ENCODE measurements around the gene DNM3.

DNM3 gene

GRCh38 chr1:171973421-171973820 is 132.1 kb downstream of the DNM3 start:
- DNase-seq (ENCODE audit: low spot score) = no peak

- DNase-seq (ENCODE audit: low spot score) = no peak
Measured at GRCh38 chr1:171981303-171981702, 140.0 kb downstream of the DNM3 start.

GRCh38 chr1:171983584-171983983 is 142.3 kb downstream of the DNM3 start:
- DNase-seq (ENCODE audit: low spot score) = no peak

GRCh38 chr1:171984262-171984661 is 143.0 kb downstream of the DNM3 start:
- no peak for DNase-seq (ENCODE audit: low spot score)

- DNase-seq (ENCODE audit: low spot score) = peak; percentile 45
Measured at GRCh38 chr1:171984850-171985485, 143.7 kb downstream of the DNM3 start.

GRCh38 chr1:171985639-171986038 is 144.3 kb downstream of the DNM3 start:
- no peak for DNase-seq (ENCODE audit: low spot score)

GRCh38 chr1:171988243-171988885 is 147.1 kb downstream of the DNM3 start:
- no peak for DNase-seq (ENCODE audit: low spot score)

GRCh38 chr1:171990371-171990770 is 149.1 kb downstream of the DNM3 start:
- no peak for DNase-seq (ENCODE audit: low spot score)

DNA sequence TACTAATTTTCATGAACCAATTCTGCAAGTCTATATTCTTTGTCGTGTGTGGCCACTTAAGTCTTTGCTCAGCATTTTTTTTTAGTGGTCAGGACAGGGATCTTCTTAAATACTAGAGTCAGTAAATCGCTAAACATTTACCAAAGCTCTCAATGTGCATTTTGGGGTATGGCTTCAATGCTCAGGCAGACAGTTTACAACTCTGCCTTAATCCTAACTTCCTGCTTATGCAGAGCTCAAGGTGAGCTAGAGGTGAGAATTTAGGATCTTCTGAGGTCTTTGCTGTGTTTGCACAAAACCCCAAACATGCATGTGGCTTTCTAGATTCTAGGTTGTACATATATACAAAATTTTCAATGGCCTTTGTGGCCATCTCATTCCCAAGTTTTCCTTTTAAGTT is 153.0 kb downstream of the DNM3 start:
- DNase-seq (ENCODE audit: low spot score) = no peak

GRCh38 chr1:171995573-171995972 is 154.3 kb downstream of the DNM3 start:
- no peak for DNase-seq (ENCODE audit: low spot score)

DNA sequence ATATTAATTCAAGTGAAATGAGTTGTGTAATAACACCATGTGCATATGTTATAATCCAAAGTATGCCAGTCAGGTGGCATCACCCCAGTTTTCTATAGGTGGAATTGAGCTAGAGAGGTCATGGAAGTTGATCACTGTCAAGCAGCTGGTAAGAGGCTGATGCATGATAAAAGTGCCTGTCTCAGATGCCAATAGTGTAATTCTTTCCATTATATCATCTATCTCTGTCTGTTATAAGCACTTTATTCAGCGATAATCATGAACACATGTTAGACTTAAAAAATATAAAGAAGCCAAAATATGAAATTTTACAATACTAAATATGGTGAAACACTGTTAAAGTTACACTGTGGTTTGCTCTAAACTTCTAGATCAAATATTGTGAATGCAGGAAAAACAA is 156.6 kb downstream of the DNM3 start:
- no peak for DNase-seq (ENCODE audit: low spot score)

DNA sequence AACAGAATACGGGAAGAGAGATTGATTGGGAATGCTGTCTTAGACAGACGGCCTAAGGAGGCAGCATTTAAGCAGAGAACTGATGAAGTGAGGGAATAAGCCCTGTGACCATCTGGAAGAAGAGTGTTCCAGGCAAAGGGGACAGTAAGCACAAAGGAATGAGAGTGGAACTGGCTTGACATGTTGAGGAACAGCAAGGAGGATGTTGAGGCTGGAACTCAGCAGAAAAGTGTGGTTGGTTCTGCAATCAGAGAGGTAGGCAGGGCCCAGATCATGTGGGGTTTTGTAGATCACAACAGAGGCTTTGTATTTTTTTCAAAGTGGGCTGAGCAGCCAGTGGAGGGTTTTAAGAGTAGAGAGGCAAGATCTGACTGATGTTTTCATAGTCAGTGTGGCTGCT is 157.4 kb downstream of the DNM3 start:
- DNase-seq (ENCODE audit: low spot score) = no peak

- DNase-seq (ENCODE audit: low spot score) = no peak
Measured at GRCh38 chr1:171999756-172000155, 158.5 kb downstream of the DNM3 start.

DNA sequence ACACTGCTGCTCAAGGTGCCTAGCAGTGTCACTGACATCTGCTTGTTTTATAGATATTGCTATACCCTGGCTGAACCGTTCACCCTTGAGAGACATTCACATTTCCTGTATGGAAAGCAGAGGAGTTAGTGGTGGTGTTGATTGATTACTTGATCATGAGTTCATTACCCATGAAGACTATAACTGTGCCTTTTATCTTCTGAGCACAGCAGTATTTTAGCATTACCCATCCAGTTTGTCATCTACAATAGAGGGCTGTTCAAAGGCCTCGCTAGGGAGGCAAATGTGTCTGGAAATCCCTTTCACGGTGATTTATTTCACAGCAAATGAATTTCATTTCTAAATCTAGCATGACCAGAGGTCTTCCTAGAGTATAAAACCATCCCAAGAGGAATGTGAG is 160.0 kb downstream of the DNM3 start:
- no peak for DNase-seq (ENCODE audit: low spot score)

DNA sequence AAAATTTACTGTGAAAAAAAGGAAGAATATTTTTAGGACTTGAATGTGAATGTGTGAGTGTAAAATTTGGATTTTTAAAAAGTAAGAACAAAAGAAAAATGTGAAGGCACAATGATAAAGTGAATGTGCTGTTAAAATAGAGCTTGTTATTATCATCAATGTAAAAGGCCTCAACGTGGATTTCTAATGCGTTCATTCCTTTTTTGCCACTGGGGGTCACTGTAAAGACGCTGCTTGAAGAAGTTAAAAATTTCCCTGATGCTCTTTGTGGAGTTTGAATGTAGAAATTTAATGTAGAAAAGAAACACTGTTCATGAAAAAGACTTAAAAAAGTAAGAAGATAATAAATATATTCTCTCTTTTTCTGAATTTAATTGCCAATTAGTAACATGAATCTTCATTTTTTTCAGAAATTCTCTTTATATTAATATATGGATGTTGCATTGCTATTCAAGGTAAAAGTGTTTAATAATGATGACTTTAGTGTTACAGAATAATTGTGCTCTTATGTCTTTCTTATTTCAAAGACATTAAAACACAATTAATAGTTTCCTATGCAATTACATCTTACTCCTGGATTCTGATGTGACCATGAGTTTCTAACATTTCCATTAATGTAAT is 161.5 kb downstream of the DNM3 start:
- DNase-seq (ENCODE audit: low spot score) = peak; percentile 50

DNA sequence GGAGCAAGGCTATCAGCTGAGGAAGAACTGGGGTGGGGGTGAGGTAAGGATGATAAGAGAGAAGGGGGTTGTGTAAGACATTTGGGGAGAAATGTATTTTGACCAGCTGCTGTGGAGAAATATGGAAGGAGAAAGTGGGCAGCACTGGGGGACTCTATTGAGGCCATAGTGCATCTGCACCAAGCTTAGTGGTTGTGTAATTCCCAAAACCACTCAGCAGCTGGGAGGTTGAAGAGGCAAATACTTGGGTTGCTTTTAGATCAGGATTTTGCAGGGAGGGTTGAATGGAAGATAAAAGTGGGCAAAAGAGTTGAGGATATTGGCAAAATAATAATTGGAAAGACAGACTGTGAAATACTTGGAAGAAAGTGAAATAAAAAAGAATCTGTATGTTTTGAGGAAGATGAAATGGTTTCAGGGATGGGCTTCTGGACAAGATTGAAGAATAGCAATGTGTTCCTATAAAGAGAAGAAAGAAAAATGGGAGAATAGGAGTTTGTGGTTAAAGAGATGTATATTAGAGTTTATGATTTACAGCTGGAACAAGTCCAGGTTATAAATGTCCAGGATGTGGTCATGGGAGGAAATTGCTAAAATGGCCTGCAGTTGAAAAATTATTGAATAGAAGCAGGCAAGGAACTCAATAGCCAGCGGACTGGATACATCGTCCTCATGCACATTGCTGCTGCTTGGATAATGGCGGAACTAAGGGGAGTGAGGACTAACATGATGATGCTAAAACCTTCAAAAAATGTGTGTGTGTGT is 162.7 kb downstream of the DNM3 start:
- DNase-seq (ENCODE audit: low spot score) = no peak

DNA sequence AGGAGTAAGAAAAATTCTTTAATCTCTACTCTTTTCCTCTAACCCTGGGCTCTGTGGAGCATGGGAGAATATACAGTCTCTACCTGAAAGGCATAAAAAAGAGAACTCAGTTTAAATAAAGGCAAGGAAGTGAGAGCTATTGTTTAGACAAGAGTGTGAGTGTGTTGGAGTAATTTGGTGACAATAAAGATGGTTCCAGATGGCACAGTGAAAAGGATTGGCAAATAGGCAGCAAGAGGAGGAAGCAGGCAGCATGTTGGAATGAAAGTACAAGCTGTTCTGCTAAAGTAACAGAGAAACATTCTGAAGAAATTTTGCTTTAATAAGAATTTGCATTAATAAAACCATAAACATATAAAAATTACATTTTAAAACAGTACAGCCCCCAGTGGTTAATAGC is 163.4 kb downstream of the DNM3 start:
- DNase-seq (ENCODE audit: low spot score) = no peak

GRCh38 chr1:172005856-172006255 is 164.6 kb downstream of the DNM3 start:
- DNase-seq (ENCODE audit: low spot score) = no peak

GRCh38 chr1:172006660-172007059 is 165.4 kb downstream of the DNM3 start:
- DNase-seq (ENCODE audit: low spot score) = no peak

DNA sequence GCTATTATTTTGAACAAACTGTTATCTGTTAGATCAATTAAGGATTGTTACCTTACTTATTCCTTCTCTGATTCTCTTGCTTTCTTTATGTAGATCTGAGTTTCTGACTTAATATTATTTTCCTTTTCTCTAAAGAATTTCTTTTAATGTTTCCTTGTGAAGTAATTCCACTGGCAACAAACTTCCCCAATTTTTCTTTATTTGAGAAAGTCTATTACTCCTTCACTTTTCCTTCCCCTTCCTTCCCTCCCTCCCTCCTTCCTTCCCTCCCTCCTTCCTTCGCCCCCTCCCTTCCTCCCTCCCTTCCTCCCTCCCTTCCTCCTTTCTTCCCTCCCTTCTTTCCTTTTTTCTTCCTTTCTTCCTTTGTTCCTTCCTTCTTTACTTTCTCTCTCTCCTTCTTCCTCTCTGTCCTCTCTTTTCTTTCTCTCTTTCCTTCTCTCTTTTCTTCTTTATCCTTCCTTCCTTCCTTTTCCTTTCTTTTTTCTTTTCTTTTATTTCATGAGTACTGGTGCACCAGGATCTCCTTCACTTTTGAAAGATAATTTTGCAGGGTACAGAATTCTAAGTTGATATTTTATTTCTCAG is 177.5 kb downstream of the DNM3 start:
- no peak for DNase-seq (ENCODE audit: low spot score)

DNA sequence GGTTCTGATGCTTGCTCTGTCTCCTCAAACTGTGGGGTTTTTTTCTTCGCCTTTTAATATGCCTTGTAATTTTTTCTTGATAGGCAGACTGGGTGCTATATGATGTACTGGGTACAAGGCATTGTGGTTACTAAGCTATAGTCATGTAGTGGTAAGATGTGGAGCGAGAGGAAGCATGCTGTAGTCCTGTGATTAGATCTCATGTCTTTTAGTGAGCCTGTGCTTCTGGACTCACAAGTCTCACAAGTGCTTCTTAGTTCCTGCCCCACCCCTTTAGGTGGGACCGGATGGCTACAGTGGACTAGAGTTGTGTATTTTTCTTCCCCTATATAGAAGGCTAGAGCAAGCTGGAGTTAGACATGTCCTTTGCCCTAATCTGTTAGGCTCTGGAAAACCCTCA is 178.7 kb downstream of the DNM3 start:
- no peak for DNase-seq (ENCODE audit: low spot score)

GRCh38 chr1:172024516-172024915 is 183.2 kb downstream of the DNM3 start:
- no peak for DNase-seq (ENCODE audit: low spot score)
